ENCODE measurements around the gene CLN3. TPM values are rescaled to one million over a fixed set of nuclear protein-coding genes. Genes with fewer than 3 reads are reported as not detected.
"Not testable (repeated sequence)": the region's sequence is repeated elsewhere in the genome, so short reads cannot be mapped to it uniquely, and the experiment has no call there.

CLN3 gene
- total and polyA plus RNA-seq, 2 of the 13 experiments (the other 11 are each of a cell fraction or from before 2014, with no cell fraction given): 23.4 to 46.8 TPM

DNA sequence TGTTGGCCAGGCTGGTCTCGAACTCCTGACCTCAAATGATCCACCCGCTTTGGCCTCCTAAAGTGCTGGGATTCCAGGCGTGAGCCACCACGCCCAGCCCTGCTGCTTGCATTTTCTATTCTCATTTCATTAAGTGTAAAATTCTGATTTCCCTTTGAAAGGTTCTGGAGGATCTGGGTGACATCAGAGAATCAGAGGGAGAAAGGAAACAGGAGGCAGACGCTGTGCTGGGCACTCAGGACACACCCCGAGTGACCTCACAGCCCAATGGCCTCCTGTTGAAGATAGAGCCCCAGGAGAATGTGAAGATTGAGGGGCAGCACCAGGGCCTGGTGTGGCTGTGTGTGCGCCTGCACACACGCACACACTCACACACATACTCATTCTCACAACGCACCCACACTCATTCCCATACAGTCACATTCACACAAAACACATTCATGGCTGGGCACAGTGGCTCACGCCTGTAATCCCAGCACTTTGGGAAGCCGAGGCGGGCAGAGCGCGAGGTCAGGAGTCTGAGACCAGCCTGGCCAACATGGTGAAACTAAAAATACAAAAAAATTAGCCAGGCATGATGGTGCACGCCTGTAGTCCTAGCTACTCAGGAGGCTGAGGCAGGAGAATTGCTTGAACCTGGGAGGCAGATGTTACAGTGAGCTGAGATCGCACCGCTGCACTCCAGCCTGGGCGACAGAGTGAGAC lies 8.8 kb upstream of the CLN3 start:
- POLR2A ChIA-PET; H3K36me3 ChIP-seq (replicated peaks in 1 of 2; ENCODE audit: control insufficient read depth in 1 of 2, insufficient read depth in 2 of 2, low read length in 2 of 2); BruUV-seq (replicated peaks); H3K4me3 ChIP-seq (replicated peaks in 1 of 3; ENCODE audit: insufficient read depth in 1 of 3, low read depth in 2 of 3, low read length in 3 of 3); H3K9me3 ChIP-seq (ENCODE audit: low read length); H3K79me2 ChIP-seq (ENCODE audit: insufficient read depth, low read length); CTCF ChIA-PET (ENCODE audit: low intra/inter-chr PET ratio, low total read pairs); FAIRE-seq; H2AFZ ChIP-seq (ENCODE audit: low read length); ATAC-seq; H3K27ac ChIP-seq (ENCODE audit: extremely low read length, insufficient read depth, low read length); H3K9ac ChIP-seq (ENCODE audit: insufficient read depth, low read depth, low read length); H4K20me1 ChIP-seq (ENCODE audit: insufficient read depth, low read length); in situ Hi-C loops (cut with HindIII; ENCODE audit: extremely low pct_ligation_motif_present, low pct_unique_long_range_greater_than_20kb); intact Hi-C loops (cut with micrococcal nuclease; ENCODE audit: unreplicated experiment); H3K4me2 ChIP-seq (ENCODE audit: low read depth, low read length); DNase-seq (ENCODE audit: low spot score): not testable (repeated sequence)
- Histone ChIP-seq H3K4me1 (ENCODE audit: insufficient read depth, low read length) (peaks cover 26% of the 10 kb centered on the region), H3K27me3 (ENCODE audit: control insufficient read depth in 1 of 2, insufficient read depth in 2 of 2, low read length in 2 of 2) (peaks cover 13 to 45% of the 10 kb centered on the region in 2 experiments)
- 61% methylated on average over 18 of the region's 18 CpGs for WGBS (ENCODE audit: low lambda C conversion rate)

DNA sequence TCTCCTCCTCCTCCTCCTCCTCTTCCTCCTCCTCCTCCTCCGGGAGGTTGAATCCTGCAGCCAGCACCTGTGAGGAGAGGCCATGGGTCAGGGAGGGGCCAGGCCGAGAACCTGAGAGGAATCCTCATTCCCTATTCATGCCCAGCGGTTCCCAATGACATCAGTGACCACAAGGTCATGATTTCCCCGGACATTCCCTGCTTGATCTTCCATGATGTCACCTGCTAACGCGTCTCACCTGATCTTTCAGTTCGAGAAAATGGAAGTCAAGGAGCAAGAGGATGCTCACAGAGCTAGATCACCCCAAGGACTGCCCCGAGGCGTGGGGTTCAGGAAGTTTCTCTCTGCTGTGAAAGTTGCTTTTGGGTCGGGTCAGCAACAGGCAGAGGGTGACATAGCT lies 8.0 kb upstream of the CLN3 start:
- Histone ChIP-seq H3K9ac (ENCODE audit: insufficient read depth, low read depth, low read length) (no peak overlapping the region), H2AFZ (ENCODE audit: low read length) (no peak overlapping the region), H3K36me3 (replicated peaks in 1 of 2; ENCODE audit: control insufficient read depth in 1 of 2, insufficient read depth in 2 of 2, low read length in 2 of 2) (no peaks in the 10 kb centered on the region), H3K79me2 (ENCODE audit: insufficient read depth, low read length) (no peaks in the 10 kb centered on the region), H3K4me3 (replicated peaks in 1 of 3; ENCODE audit: insufficient read depth in 1 of 3, low read depth in 2 of 3, low read length in 3 of 3) (no peak overlapping the region), H3K27me3 (ENCODE audit: control insufficient read depth in 1 of 2, insufficient read depth in 2 of 2, low read length in 2 of 2) (peaks cover 16 to 53% of the 10 kb centered on the region in 2 experiments), H3K4me2 (ENCODE audit: low read depth, low read length) (no peak overlapping the region), H4K20me1 (ENCODE audit: insufficient read depth, low read length) (no peaks in the 10 kb centered on the region), H3K27ac (ENCODE audit: extremely low read length, insufficient read depth, low read length) (no peak overlapping the region), H3K4me1 (ENCODE audit: insufficient read depth, low read length) (peaks cover 21% of the 10 kb centered on the region), H3K9me3 (ENCODE audit: low read length) (no peaks in the 10 kb centered on the region)
- 14% methylated on average over 10 of the region's 10 CpGs for WGBS (ENCODE audit: low lambda C conversion rate)
- no TSS peak for BruUV-seq (replicated peaks)
- peak; percentile 37 for DNase-seq (ENCODE audit: low spot score)
- CTCF ChIA-PET (ENCODE audit: low intra/inter-chr PET ratio, low total read pairs): no interaction called here
- peak; percentile 51; the same call in 1 of the 2 replicates for TF ChIP-seq ATF7 (IDR thresholded peaks at IDR 0.05)
- TF ChIP-seq ATF7 (CRISPR knock-in tag; IDR thresholded peaks at IDR 0.05): no peak
- 0 out of 2 replicates have a peak, but pooled peaks have one; percentile 38 for TF ChIP-seq ZBTB21 (CRISPR knock-in tag; IDR thresholded peaks at IDR 0.05)
- TF ChIP-seq, protein P1, sequence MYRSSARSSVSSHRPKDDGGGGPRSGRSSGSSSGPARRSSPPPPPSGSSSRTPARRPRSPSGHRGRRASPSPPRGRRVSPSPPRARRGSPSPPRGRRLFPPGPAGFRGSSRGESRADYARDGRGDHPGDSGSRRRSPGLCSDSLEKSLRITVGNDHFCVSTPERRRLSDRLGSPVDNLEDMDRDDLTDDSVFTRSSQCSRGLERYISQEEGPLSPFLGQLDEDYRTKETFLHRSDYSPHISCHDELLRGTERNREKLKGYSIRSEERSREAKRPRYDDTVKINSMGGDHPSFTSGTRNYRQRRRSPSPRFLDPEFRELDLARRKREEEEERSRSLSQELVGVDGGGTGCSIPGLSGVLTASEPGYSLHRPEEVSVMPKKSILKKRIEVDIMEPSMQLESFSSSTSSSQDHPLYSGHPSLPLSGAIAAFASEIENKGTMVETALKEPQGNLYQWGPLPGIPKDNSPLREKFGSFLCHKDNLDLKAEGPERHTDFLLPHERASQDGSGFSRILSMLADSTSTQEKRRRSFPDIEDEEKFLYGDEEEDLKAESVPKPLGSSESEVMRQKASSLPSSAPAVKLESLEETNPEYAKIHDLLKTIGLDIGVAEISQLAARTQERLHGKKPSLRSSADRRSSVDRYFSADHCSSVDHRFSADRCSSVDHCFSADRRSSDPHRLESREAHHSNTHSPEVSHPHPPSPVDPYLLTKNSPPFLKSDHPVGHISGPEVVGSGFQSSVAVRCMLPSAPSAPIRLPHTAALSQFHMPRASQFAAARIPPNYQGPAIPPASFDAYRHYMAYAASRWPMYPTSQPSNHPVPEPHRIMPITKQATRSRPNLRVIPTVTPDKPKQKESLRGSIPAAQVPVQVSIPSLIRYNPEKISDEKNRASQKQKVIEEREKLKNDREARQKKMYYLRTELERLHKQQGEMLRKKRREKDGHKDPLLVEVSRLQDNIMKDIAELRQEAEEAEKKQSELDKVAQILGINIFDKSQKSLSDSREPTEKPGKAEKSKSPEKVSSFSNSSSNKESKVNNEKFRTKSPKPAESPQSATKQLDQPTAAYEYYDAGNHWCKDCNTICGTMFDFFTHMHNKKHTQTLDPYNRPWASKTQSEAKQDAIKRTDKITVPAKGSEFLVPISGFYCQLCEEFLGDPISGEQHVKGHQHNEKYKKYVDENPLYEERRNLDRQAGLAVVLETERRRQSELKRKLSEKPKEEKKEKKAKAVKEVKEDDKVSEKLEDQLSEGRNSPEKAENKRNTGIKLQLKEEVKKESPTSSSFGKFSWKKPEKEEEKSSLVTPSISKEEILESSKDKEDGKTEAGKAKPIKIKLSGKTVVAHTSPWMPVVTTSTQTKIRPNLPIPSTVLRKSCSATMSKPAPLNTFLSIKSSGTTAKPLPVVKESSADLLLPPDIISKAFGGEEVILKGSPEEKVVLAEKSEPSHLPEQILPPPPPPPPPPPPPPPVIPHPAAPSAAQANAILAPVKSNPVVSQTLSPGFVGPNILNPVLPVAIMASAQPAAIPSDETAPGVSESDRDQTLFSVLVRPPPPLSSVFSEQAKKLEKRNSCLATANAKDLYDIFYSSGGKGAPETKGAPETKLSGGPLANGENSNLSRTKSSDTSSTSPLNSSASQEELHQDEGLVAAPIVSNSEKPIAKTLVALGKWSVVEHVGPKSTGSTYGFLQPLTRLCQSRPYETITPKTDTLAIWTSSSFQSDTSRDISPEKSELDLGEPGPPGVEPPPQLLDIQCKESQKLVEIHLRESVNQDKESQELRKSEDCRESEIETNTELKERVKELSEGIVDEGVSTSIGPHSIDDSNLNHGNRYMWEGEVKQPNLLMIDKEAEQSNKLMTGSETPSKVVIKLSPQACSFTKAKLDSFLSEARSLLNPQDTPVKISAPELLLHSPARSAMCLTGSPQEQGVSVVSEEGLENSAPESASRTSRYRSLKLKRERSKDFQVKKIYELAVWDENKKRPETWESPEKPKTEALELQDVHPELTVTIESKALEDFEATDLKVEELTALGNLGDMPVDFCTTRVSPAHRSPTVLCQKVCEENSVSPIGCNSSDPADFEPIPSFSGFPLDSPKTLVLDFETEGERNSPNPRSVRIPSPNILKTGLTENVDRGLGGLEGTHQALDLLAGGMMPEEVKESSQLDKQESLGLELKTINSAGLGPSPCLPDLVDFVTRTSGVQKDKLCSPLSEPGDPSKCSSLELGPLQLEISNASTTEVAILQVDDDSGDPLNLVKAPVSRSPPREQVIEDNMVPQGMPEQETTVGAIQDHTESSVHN (CRISPR knock-in tag; IDR thresholded peaks at IDR 0.05): no peak
- no peak for TF ChIP-seq ZNF816 (CRISPR knock-in tag; IDR thresholded peaks at IDR 0.05; ENCODE audit: borderline replicate concordance)
- TF ChIP-seq ZNF432 (CRISPR knock-in tag; IDR thresholded peaks at IDR 0.05; ENCODE audit: borderline replicate concordance): no peak
- peak; percentile 13; the same call in 1 of the 2 replicates for TF ChIP-seq CREB1 (IDR thresholded peaks at IDR 0.05)
- TF ChIP-seq CREB1 (CRISPR knock-in tag; IDR thresholded peaks at IDR 0.05): no peak
- intact Hi-C loops (cut with micrococcal nuclease; ENCODE audit: unreplicated experiment): no loop called here
- in situ Hi-C loops (cut with HindIII; ENCODE audit: extremely low pct_ligation_motif_present, low pct_unique_long_range_greater_than_20kb): no loop called here
- ATAC-seq: no peak
- FAIRE-seq: no peak
- POLR2A ChIA-PET: no interaction called here

Data from HepG2 (cell line).